K562 (cell line): ENCODE measurements around the gene CCNJL.

Source experiments
- FOXM1 ChIP-seq, 2 experiments: fragments of 450-650 bp in 1 of 2; sonication (generic) in 1 of 2; formaldehyde crosslinking in 1 of 2; IDR thresholded peaks; 2 replicates each; pipeline versions ENCODE4 v1.6.1 to v1.9.0; 2017 to 2022; ENCODE audit warnings: low read depth in 2 of 2, mild to moderate bottlenecking in 2 of 2, missing genetic modification reagents in 1 of 2, moderate library complexity in 1 of 2
- ZNF12 ChIP-seq: sonication (generic); formaldehyde crosslinking; IDR thresholded peaks from 2 replicates; pipeline ENCODE4 v1.4.0; 2020; ENCODE audit warnings: mild to moderate bottlenecking, missing genetic modification reagents

DNA sequence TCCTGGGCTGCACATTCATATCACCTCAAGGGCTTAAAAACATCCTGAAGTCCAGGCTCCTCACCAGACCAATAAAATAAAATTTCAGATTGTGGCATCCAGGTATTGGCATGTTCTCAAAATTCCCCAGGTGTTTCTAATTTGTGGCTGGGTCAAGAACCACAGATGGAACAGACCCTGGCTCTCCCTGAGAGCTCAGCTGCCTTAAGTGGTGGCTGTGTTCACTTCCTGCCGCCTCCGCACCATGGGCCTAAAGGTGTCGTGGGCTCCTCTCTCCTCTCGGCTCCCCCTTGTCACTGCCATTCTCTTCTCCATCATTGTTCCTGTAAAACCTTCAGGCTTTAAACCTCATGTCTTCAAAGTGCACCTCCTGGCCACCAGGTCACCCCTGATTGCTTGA lies 17.8 kb upstream of the CCNJL start:
- TF ChIP-seq ZNF12 (CRISPR knock-in tag) (no peak), FOXM1 (IDR thresholded peaks at IDR 0.05; ENCODE audit: low read depth) (no peak), FOXM1 (CRISPR knock-in tag; IDR thresholded peaks at IDR 0.05; ENCODE audit: low read depth) (no peak)
